ENCODE data around the gene HOXA3. TPM values are rescaled to one million over a fixed set of nuclear protein-coding genes. Genes with fewer than 3 reads are reported as not detected.

Gene HOXA3
- total RNA-seq, 2 experiments from 2014 or later: not detected

- CTCF ChIA-PET: interaction anchor here (0.6 to 1.2 kb wide), 2 partner anchors 16 to 594 kb away, joined by 3 to 4 read pairs; no protein-coding TSS in a partner anchor
- no peak for ATAC-seq
- H3K36me3 Mint-ChIP-seq: no peaks in the 10 kb centered on the region
- H3K9me3 Mint-ChIP-seq (ENCODE audit: low read depth): no peaks in the 10 kb centered on the region
- H3K4me3 Mint-ChIP-seq: no peak overlapping the region
- peaks cover 7% of the 10 kb centered on the region for H3K4me1 Mint-ChIP-seq
- peaks cover 94% of the 10 kb centered on the region for H3K27me3 Mint-ChIP-seq
- DNase-seq: no peak
- H3K27ac Mint-ChIP-seq: no peak overlapping the region
Measured at GRCh38 chr7:27193335-27194001, 41.1 kb upstream of the HOXA3 start.

GRCh38 chr7:27192546-27193334 lies 40.4 kb upstream of the HOXA3 start:
- no peaks in the 10 kb centered on the region for H3K9me3 Mint-ChIP-seq (ENCODE audit: low read depth)
- no peak overlapping the region for H3K27ac Mint-ChIP-seq
- peaks cover 94% of the 10 kb centered on the region for H3K27me3 Mint-ChIP-seq
- ATAC-seq (no peak), DNase-seq (no peak)
- no peak overlapping the region for H3K4me3 Mint-ChIP-seq
- H3K36me3 Mint-ChIP-seq: no peaks in the 10 kb centered on the region
- H3K4me1 Mint-ChIP-seq: peaks cover 15% of the 10 kb centered on the region
- CTCF ChIA-PET: interaction anchor here (0.5 to 3.2 kb wide), 4 partner anchors 13 to 1333 kb away, joined by 3 to 12 read pairs (median 4); no protein-coding TSS in a partner anchor

GRCh38 chr7:27191833-27192545 lies 39.6 kb upstream of the HOXA3 start:
- ATAC-seq (no peak), DNase-seq (no peak)
- no peak overlapping the region for H3K27ac Mint-ChIP-seq
- H3K9me3 Mint-ChIP-seq (ENCODE audit: low read depth): no peaks in the 10 kb centered on the region
- no peak overlapping the region for H3K4me3 Mint-ChIP-seq
- peaks cover 94% of the 10 kb centered on the region for H3K27me3 Mint-ChIP-seq
- H3K36me3 Mint-ChIP-seq: no peaks in the 10 kb centered on the region
- CTCF ChIA-PET: interaction anchor here (0.5 to 3.2 kb wide), 3 partner anchors 13 to 1332 kb away, joined by 3 to 12 read pairs (median 5); no protein-coding TSS in a partner anchor
- H3K4me1 Mint-ChIP-seq: peaks cover 16% of the 10 kb centered on the region

GRCh38 chr7:27191161-27191731 lies 38.9 kb upstream of the HOXA3 start:
- no peak for DNase-seq
- CTCF ChIA-PET: interaction anchor here (2.4 to 3.2 kb wide), 3 partner anchors 12 to 41 kb away, joined by 7 to 12 read pairs (median 8); no protein-coding TSS in a partner anchor
- ATAC-seq: no peak
- Mint-ChIP-seq H3K9me3 (ENCODE audit: low read depth) (no peaks in the 10 kb centered on the region), H3K27me3 (peaks cover 94% of the 10 kb centered on the region), H3K4me3 (no peak overlapping the region), H3K4me1 (peaks cover 16% of the 10 kb centered on the region), H3K36me3 (no peaks in the 10 kb centered on the region), H3K27ac (no peak overlapping the region)

GRCh38 chr7:27189997-27190748 lies 37.8 kb upstream of the HOXA3 start:
- DNase-seq (no peak), ATAC-seq (no peak)
- CTCF ChIA-PET: interaction anchor here (0.6 to 3.2 kb wide), 4 partner anchors 11 to 67 kb away, joined by 3 to 12 read pairs (median 8); no protein-coding TSS in a partner anchor
- H3K9me3 Mint-ChIP-seq (ENCODE audit: low read depth): no peaks in the 10 kb centered on the region
- peaks cover 97% of the 10 kb centered on the region for H3K27me3 Mint-ChIP-seq
- peaks cover 24% of the 10 kb centered on the region for H3K4me1 Mint-ChIP-seq
- no peaks in the 10 kb centered on the region for H3K36me3 Mint-ChIP-seq
- H3K27ac Mint-ChIP-seq: no peak overlapping the region
- H3K4me3 Mint-ChIP-seq: no peak overlapping the region

DNA sequence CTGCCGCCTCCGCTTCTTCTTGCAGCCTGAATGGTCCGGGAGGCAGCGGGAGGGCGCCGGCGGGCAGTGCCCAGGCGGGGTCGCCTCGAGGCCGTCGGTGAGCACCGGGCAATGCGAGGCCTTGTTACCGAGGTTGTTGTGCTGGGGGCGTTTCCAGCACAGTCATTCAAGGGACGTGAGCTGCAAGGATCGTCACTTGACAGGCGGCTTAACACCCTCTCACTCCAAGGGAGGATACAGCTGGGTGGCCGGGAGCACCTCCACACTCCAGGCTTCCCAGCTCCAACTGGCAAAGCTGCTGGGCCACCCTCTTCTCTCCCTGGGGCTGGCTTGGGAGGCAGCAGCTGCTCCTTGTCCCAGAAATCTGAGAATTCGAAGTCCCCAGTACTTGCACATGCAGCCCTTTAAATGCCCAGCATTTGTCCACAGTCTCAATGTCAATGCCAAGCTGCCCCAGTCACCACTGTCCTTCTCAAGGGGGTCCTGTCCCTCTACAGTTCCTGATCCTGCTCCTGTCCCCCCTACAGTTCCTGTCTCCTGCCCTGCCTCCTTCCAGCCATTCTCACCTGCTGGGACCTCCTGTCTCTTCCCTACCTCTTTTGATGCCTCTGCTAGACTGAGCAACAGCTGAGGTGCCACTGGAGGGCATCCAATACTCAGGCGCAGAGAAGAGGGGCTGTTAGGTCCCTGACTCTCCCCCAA lies 37.1 kb upstream of the HOXA3 start:
- peaks cover 97% of the 10 kb centered on the region for H3K27me3 Mint-ChIP-seq
- no peaks in the 10 kb centered on the region for H3K36me3 Mint-ChIP-seq
- DNase-seq (no peak), ATAC-seq (no peak)
- CTCF ChIA-PET: interaction anchor here (2.4 to 3.2 kb wide), 3 partner anchors 10 to 39 kb away, joined by 7 to 12 read pairs (median 8); no protein-coding TSS in a partner anchor
- no peaks in the 10 kb centered on the region for H3K9me3 Mint-ChIP-seq (ENCODE audit: low read depth)
- H3K4me3 Mint-ChIP-seq: no peak overlapping the region
- no peak overlapping the region for H3K27ac Mint-ChIP-seq
- H3K4me1 Mint-ChIP-seq: peaks cover 30% of the 10 kb centered on the region

GRCh38 chr7:27188386-27189294 lies 36.3 kb upstream of the HOXA3 start:
- Mint-ChIP-seq H3K4me1 (peaks cover 30% of the 10 kb centered on the region), H3K27ac (no peak overlapping the region), H3K36me3 (no peaks in the 10 kb centered on the region), H3K27me3 (peaks cover 95% of the 10 kb centered on the region), H3K9me3 (ENCODE audit: low read depth) (no peaks in the 10 kb centered on the region), H3K4me3 (peak overlapping the region; percentile 53)
- ATAC-seq (no peak), DNase-seq (peak; percentile 61)
- CTCF ChIA-PET: interaction anchor here (1.2 to 2.6 kb wide), 2 partner anchors 12 to 38 kb away, joined by 3 to 7 read pairs; no protein-coding TSS in a partner anchor

- Mint-ChIP-seq H3K4me1 (peaks cover 29% of the 10 kb centered on the region), H3K9me3 (ENCODE audit: low read depth) (no peaks in the 10 kb centered on the region)
Measured at GRCh38 chr7:27187475-27188385, 35.3 kb upstream of the HOXA3 start.

DNA sequence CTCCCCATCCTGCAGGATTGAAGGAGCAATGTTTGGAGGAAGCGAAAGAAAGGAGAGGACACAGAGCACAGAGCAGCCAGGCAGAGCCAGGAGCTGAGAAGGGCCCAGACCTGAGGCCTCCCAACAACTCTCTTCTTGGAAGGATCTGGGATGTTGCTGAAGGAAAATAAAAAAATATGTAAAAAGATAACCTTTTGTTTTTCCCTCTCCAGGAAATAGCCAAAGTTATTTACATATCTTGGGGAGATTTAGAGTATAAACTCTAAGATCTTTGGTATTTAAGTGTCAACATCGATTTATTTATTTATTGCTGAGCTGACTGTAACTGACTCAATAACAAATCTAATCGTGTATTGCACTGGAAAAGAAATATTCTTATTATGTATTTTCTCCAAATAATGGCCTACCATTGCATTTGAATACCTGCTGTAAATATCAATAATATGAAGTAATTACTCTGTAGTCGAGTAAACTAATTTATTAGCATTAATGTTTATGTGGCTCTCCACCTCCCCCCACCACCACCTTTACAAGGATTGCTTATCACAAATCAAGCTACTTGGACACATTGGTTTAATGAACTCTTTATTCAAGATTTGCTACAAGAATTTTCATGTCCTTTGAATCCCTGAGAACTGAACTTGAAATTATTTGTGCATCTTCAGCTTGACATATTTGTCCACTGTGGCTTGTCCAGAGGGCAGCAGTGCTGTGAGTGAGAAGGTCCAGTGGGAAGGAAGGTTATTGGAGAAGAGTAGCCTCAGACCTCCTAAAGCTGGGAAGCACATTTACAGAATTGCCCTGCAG lies 34.5 kb upstream of the HOXA3 start:
- ATAC-seq: no peak
- peaks cover 96% of the 10 kb centered on the region for H3K27me3 Mint-ChIP-seq
- no peak overlapping the region for H3K4me3 Mint-ChIP-seq
- H3K4me1 Mint-ChIP-seq: peaks cover 28% of the 10 kb centered on the region
- DNase-seq: no peak
- no peaks in the 10 kb centered on the region for H3K9me3 Mint-ChIP-seq (ENCODE audit: low read depth)
- no peaks in the 10 kb centered on the region for H3K36me3 Mint-ChIP-seq
- H3K27ac Mint-ChIP-seq: no peak overlapping the region
- CTCF ChIA-PET: interaction anchor here (0.9 to 2.1 kb wide), 8 partner anchors 8 to 90 kb away, joined by 3 to 12 read pairs (median 4); no protein-coding TSS in a partner anchor

More at GRCh38 chr7:27187475-27188385, 35.3 kb upstream of the HOXA3 start:
- Mint-ChIP-seq H3K27me3 (peaks cover 95% of the 10 kb centered on the region), H3K36me3 (no peaks in the 10 kb centered on the region), H3K27ac (no peak overlapping the region), H3K4me3 (peak overlapping the region; percentile 53)
- CTCF ChIA-PET: interaction anchor here (0.9 to 2.1 kb wide), 9 partner anchors 8 to 91 kb away, joined by 3 to 12 read pairs (median 4); no protein-coding TSS in a partner anchor
- no peak for DNase-seq
- ATAC-seq: no peak

All from activated CD8-positive, alpha-beta memory T cell treated with anti-CD3 and anti-CD28 coated beads, Interleukin-2, amount 10 ng/mL, durations not matched to agents 7 days and 5 days (primary cell).